Measurements from ENCODE around the gene CCL16.

The CCL16 gene

GRCh38 chr17:35986643-35987042 is 5.3 kb upstream of the CCL16 start, which contains the start of gene CCL14:
TSS of gene CCL14 (minus strand) at chr17:35986729. CDS start at chr17:35986649, 80 bp downstream.
- H3K4me3 ChIP-seq (ENCODE audit: low read depth, low read length), result no peak within 1 kb of the TSS

GRCh38 chr17:35984140-35984539 is 2.8 kb upstream of the CCL16 start:
- H3K4me3 ChIP-seq (ENCODE audit: low read depth, low read length), result no peak overlapping the region

GRCh38 chr17:35982409-35983191 is 1.3 kb upstream of the CCL16 start:
- H3K4me3 ChIP-seq (ENCODE audit: low read depth, low read length), result no peak overlapping the region

GRCh38 chr17:35981908-35982330 is 622 bp upstream of the CCL16 start:
- no peak overlapping the region for H3K4me3 ChIP-seq (ENCODE audit: low read depth, low read length)

DNA sequence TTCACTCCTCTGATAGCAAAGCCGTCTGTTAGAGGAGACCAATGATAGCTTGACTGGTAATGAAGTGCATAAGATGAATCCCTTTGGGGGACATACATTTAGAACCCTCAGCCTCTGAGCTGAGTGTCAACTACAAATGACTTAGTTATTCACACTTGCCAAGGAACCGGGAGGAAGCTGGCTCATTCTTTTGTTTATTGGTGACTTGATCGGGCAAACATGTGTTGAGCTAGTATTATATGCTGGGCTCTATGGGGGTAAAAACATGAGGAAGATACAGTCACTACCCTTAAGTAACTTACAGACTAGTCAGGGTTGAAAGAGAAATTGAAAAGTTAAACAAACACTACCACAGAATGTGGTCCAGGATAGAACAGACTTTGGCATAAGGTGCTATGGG is 3.0 kb downstream of the CCL16 start:
- H3K4me3 ChIP-seq (ENCODE audit: low read depth, low read length), result no peak overlapping the region

DNA sequence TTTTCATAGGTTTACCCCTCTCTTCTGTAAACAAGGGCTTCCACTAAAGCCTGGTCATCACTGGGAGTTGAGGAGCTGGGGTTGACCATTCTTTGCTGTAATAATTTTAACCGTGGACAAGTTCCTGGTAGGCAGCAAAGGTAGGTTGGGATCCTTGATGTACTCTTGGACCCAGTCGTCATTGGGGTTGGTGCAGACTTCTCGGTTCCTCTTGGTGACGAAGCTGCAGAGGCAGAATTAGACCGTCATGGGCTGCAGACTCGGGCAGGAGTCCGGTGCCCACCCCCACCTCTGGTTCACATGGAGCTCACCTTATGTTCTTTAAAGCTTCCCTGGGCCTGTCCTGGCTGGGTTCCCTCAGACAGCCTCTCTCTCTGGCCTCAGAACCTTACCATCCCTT is 3.8 kb downstream of the CCL16 start:
- no peak overlapping the region for H3K4me3 ChIP-seq (ENCODE audit: low read depth, low read length)

GRCh38 chr17:35973333-35974260 is 7.7 kb downstream of the CCL16 start:
- H3K4me3 ChIP-seq (ENCODE audit: low read depth, low read length), result no peak overlapping the region

- H3K4me3 ChIP-seq (ENCODE audit: low read depth, low read length), result no peak overlapping the region
These were observed 8.4 kb downstream of the CCL16 start for GRCh38 chr17:35972945-35973332.

DNA sequence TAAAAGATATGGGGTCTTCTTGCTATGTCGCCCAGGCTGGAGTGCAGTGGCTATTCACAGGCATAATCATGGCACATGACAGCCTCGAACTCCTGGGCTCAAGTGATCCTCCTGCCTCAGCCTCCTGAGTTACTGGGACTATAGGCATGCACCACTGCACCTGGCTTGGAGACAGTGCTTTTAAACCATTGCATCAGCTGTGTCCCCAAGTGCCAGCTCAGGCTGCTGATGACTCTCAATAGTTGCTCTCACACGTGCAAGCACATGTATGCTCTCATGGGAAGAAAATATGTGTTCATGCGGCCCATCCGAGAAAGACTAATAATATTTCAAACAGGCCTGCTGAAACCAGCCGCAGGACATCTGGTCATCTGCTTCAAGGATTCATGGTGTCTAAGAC is 8.8 kb downstream of the CCL16 start:
- H3K4me3 ChIP-seq (ENCODE audit: low read depth, low read length), result no peak overlapping the region

GRCh38 chr17:35972066-35972465 is 9.2 kb downstream of the CCL16 start:
- no peak overlapping the region for H3K4me3 ChIP-seq (ENCODE audit: low read depth, low read length)

GRCh38 chr17:35969558-35970380 is 11.5 kb downstream of the CCL16 start:
- no peak overlapping the region for H3K4me3 ChIP-seq (ENCODE audit: low read depth, low read length)

- no peak overlapping the region for H3K4me3 ChIP-seq (ENCODE audit: low read depth, low read length)
These were observed 12.7 kb downstream of the CCL16 start for GRCh38 chr17:35968520-35969054.

DNA sequence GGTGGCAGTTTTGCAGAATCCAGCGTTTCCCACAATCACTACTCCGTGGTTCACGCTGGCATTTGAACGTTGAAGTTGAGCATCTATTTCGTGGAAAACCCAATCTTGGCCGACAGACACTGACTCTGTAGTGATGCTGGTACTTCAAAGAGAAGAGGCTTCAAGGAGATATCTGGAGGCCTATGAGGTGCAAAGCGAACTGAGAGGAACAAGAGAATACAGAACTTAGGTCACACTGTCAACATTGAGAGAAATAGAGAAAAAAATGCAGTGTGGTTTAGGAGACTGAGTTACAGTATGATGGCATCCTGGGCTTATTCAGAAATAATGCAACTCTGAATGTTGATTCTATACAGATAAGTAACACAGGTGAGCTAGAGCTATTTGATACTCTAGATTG is 16.0 kb downstream of the CCL16 start:
- no peak overlapping the region for H3K4me3 ChIP-seq (ENCODE audit: low read depth, low read length)

DNA sequence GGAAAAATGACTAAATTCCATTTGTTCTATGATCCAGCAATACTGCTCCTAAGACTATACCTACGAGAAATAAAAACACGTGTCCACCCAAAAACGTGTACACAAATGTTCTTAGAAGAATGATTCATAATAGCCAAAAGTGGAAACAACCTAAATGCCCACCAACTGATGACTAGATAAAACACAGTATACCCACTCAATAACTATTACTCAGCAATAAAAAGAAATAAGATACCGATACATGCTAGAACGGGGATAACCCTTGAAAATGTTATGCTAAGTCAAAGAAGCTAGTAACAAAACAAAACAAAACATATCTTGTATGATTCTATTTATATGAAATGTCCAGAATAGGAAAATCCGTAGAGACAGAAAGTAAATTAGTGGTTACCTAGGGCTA is 17.6 kb downstream of the CCL16 start:
- H3K4me3 ChIP-seq (ENCODE audit: low read depth, low read length), result no peak overlapping the region

DNA sequence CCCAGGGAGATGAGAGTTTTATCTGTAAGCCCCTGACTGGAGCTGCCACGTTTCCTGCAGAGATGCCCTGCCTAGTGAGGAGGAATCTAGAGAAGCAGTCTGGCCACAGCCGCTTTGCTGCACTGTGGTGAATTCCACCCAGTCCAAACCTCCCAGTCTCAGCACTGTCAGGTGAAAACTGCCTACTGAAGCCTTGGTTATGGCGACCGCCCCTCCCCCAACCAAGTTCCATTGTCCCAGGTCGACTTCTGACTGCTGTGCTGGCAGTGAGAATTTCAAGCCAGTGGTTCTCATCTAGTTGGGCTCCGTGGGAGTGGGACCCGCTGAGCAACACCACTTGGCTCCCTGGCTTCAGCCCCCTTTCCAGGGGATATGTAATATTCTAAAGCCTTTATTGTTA is 27.6 kb downstream of the CCL16 start:
- no peak overlapping the region for H3K4me3 ChIP-seq (ENCODE audit: low read depth, low read length)

DNA sequence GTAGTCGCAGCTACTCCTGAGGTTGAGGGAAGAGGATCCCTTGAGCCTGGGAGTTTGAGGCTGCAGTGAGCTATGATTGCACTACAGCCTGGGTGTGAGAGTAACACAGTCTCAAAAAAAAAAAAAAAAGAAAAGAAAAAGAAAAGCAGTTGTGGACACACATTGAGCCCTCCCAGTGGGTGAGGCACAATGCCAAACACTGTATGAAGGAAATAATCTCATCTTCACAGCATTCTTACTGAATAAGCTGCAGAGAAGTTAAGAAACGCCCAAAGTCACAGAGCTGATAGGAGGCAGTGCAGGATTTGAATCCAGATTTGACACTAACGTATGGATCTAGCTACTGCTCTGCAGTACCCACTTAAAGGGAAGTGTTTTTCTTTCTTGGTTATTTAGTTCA is 31.9 kb downstream of the CCL16 start:
- no peak overlapping the region for H3K4me3 ChIP-seq (ENCODE audit: low read depth, low read length)

GRCh38 chr17:35948092-35948491 is 33.2 kb downstream of the CCL16 start:
- H3K4me3 ChIP-seq (ENCODE audit: low read depth, low read length), result no peak overlapping the region

- H3K4me3 ChIP-seq (ENCODE audit: low read depth, low read length), result no peak overlapping the region
These were observed 34.1 kb downstream of the CCL16 start for GRCh38 chr17:35947156-35947585.

- H3K4me3 ChIP-seq (ENCODE audit: low read depth, low read length), result no peak overlapping the region
These were observed 37.1 kb downstream of the CCL16 start for GRCh38 chr17:35944151-35944550.

- H3K4me3 ChIP-seq (ENCODE audit: low read depth, low read length), result no peak within 1 kb of the TSS
These were observed 37.8 kb downstream of the CCL16 start, which contains the start of gene LYZL6 for GRCh38 chr17:35943537-35943936. TSS of gene LYZL6 (minus strand) at chr17:35943713. CDS start at chr17:35939356, 4,357 bp downstream.

All from iPS-11a (cell line).